Measurements from ENCODE around the gene ANAPC15.

ANAPC15 gene

GRCh38 chr11:72111300-72112142, 974 bp downstream of the ANAPC15 start:
- peak overlapping the region; percentile 82 for H3K27ac ChIP-seq
- TF ChIP-seq CTCF (conservative IDR thresholded peaks at IDR 0.05): no peak
- peak; percentile 30; the same call in 1 of the 2 replicates for TF ChIP-seq ZFX (IDR thresholded peaks at IDR 0.05)

GRCh38 chr11:72105888-72106287, 6.6 kb downstream of the ANAPC15 start, which contains the start of gene TOMT:
Gene TOMT, plus strand, starts transcription at chr11:72105924. Its CDS starts 28 bp downstream, at chr11:72105952.
- no peak for TF ChIP-seq ZFX (IDR thresholded peaks at IDR 0.05)
- TF ChIP-seq CTCF (conservative IDR thresholded peaks at IDR 0.05): no peak
- H3K27ac ChIP-seq: no peak within 1 kb of the TSS

- peak overlapping the region; percentile 96 for H3K27ac ChIP-seq
- TF ChIP-seq ZFX (IDR thresholded peaks at IDR 0.05) (no peak), CTCF (conservative IDR thresholded peaks at IDR 0.05) (no peak)
Measured at GRCh38 chr11:72103754-72104167, 8.7 kb downstream of the ANAPC15 start.

- H3K27ac ChIP-seq: peak within 1 kb of the TSS; percentile 96
- TF ChIP-seq ZFX (IDR thresholded peaks at IDR 0.05): peak; percentile 90
- TF ChIP-seq CTCF (conservative IDR thresholded peaks at IDR 0.05): no peak; the same call in 1 of the 2 replicates
Measured at GRCh38 chr11:72102946-72103753, 9.3 kb downstream of the ANAPC15 start, which contains the start of gene LAMTOR1. Gene LAMTOR1, minus strand, starts transcription at chr11:72103297. Its CDS starts 73 bp downstream, at chr11:72103224.

- TF ChIP-seq ZFX (IDR thresholded peaks at IDR 0.05) (no peak), CTCF (conservative IDR thresholded peaks at IDR 0.05) (no peak)
- peak overlapping the region; percentile 96 for H3K27ac ChIP-seq
Measured at GRCh38 chr11:72102631-72102945, 9.9 kb downstream of the ANAPC15 start.

GRCh38 chr11:72102162-72102561, 10.3 kb downstream of the ANAPC15 start:
- no peak for TF ChIP-seq ZFX (IDR thresholded peaks at IDR 0.05)
- TF ChIP-seq CTCF (conservative IDR thresholded peaks at IDR 0.05): no peak
- H3K27ac ChIP-seq: peak overlapping the region; percentile 96

GRCh38 chr11:72100462-72100861, 12.0 kb downstream of the ANAPC15 start:
- H3K27ac ChIP-seq: no peak overlapping the region
- TF ChIP-seq CTCF (conservative IDR thresholded peaks at IDR 0.05): no peak
- TF ChIP-seq ZFX (IDR thresholded peaks at IDR 0.05): no peak

All from C4-2B (cell line).